ENCODE data around the gene CSNK1A1. TPM values are rescaled to one million over a fixed set of nuclear protein-coding genes. Genes with fewer than 3 reads are reported as not detected.

The CSNK1A1 gene
- polyA plus RNA-seq, 1 of the 3 experiments (the other 2 are of a cell fraction): 70.7 TPM

- H3K4me2 ChIP-seq: peak overlapping the region; percentile 49
- H3K9me2 ChIP-seq: no peaks in the 10 kb centered on the region
- peak overlapping the region; percentile 56 for H3K9ac ChIP-seq
- WGBS (ENCODE audit: low lambda C conversion rate): 85% methylated on average over 9 of the region's 16 CpGs
- no peaks in the 10 kb centered on the region for H3K27me3 ChIP-seq (ENCODE audit: insufficient read depth)
- H3K9me3 ChIP-seq: no peaks in the 10 kb centered on the region
- POLR2A ChIA-PET: interaction anchor here (0.5 to 1.7 kb wide), 2 partner anchors 99 to 102 kb away, joined by 3 to 4 read pairs; partner anchors contain the start of gene CSNK1A1
- H4K20me1 ChIP-seq (ENCODE audit: insufficient read depth): no peaks in the 10 kb centered on the region
- H3K27ac ChIP-seq (ENCODE audit: low read depth in 2 of 2, low read length in 1 of 2): peak overlapping the region; percentile 61 to 93
- CTCF ChIA-PET: interaction anchor here (0.9 to 6.3 kb wide), 11 partner anchors 11 to 166 kb away, joined by 3 to 37 read pairs (median 6); partner anchors contain the start of gene CSNK1A1
- H2AFZ ChIP-seq (ENCODE audit: low read depth): peak overlapping the region; percentile 80
- no peaks in the 10 kb centered on the region for H3K36me3 ChIP-seq (replicated peaks in 1 of 2; ENCODE audit: control insufficient read depth in 1 of 2, insufficient read depth in 2 of 2, low read length in 1 of 2)
- peaks cover 15 to 38% of the 10 kb centered on the region in 2 experiments for H3K4me1 ChIP-seq (ENCODE audit: control insufficient read depth in 1 of 2, insufficient read depth in 2 of 2, low read depth in 1 of 2, low read length in 1 of 2)
- TF ChIP-seq MAX (IDR thresholded peaks at IDR 0.05; ENCODE audit: low read depth): peak; percentile 93
- TF ChIP-seq NFIC (IDR thresholded peaks at IDR 0.05; ENCODE audit: borderline replicate concordance): peak; percentile 46; the same call in 1 of the 2 replicates
- peak; percentile 29; the same call in 1 of the 2 replicates for TF ChIP-seq PBX3 (IDR thresholded peaks at IDR 0.05)
- TF ChIP-seq MXI1 (IDR thresholded peaks at IDR 0.05; ENCODE audit: low read depth, low read length): no peak
- no peak for TF ChIP-seq SMC3 (IDR thresholded peaks at IDR 0.05; ENCODE audit: low read depth, low read length)
- TF ChIP-seq RFX5 (IDR thresholded peaks at IDR 0.05; ENCODE audit: low read length): no peak
- TF ChIP-seq CTCF (IDR thresholded peaks at IDR 0.05): no peak; the same call in 1 of the 2 replicates
- no peak for TF ChIP-seq NRF1 (IDR thresholded peaks at IDR 0.05; ENCODE audit: low read depth, low read length)
- peak; percentile 59; the same call in 1 of the 2 replicates for TF ChIP-seq JUND (IDR thresholded peaks at IDR 0.05)
- TF ChIP-seq FOSL2 (IDR thresholded peaks at IDR 0.05; ENCODE audit: borderline replicate concordance, low read depth): peak; percentile 65; the same call in 1 of the 2 replicates
- no peak for TF ChIP-seq ELF1 (IDR thresholded peaks at IDR 0.05)
- TF ChIP-seq TEAD4 (IDR thresholded peaks at IDR 0.05; ENCODE audit: borderline replicate concordance, insufficient read depth): no peak
- TF ChIP-seq TAF1 (IDR thresholded peaks at IDR 0.05; ENCODE audit: borderline replicate concordance, low read depth, low read length): peak; percentile 48; the same call in 1 of the 2 replicates
- no peak for TF ChIP-seq REST (IDR thresholded peaks at IDR 0.05; ENCODE audit: low read depth, low read length)
- TF ChIP-seq MEF2A (IDR thresholded peaks at IDR 0.05; ENCODE audit: borderline replicate concordance, low read depth): no peak
- TF ChIP-seq USF1 (IDR thresholded peaks at IDR 0.05; ENCODE audit: borderline replicate concordance, low read depth): no peak
- TF ChIP-seq RCOR1 (IDR thresholded peaks at IDR 0.05; ENCODE audit: low read length): no peak
- peak; percentile 82 for TF ChIP-seq TCF12 (IDR thresholded peaks at IDR 0.05)
- peak; percentile 48; the same call in 1 of the 2 replicates for TF ChIP-seq YY1 (IDR thresholded peaks at IDR 0.05; ENCODE audit: low read depth)
- no peak for TF ChIP-seq EZH2phosphoT487 (IDR thresholded peaks at IDR 0.05; ENCODE audit: borderline replicate concordance, low read depth)
- TF ChIP-seq POLR2AphosphoS5 (IDR thresholded peaks at IDR 0.05; ENCODE audit: low read depth, low read length): peak; percentile 45; the same call in 1 of the 2 replicates
- no peak for TF ChIP-seq EP300 (IDR thresholded peaks at IDR 0.05; ENCODE audit: borderline replicate concordance in 1 of 2, low read depth in 1 of 2, low read length in 1 of 2)
- DNase-seq: no peak
- H3F3A ChIP-seq (replicated peaks; ENCODE audit: insufficient read depth): peaks cover 27% of the 10 kb centered on the region
- no peaks in the 10 kb centered on the region for H3K79me2 ChIP-seq (ENCODE audit: insufficient read depth)
- H3K4me3 ChIP-seq (ENCODE audit: low read depth in 2 of 2, low read length in 1 of 2): no peak overlapping the region
These were observed 98.3 kb downstream of the CSNK1A1 start for GRCh38 chr5:149452665-149453617.

All from SK-N-SH (cell line).